Natural killer cell (primary cell): ENCODE data around the gene IFT81. TPM values are rescaled to one million over a fixed set of nuclear protein-coding genes. Genes with fewer than 3 reads are reported as not detected.
A peak's percentile ranks its signal among the peaks of the same experiment; 100 is the strongest.

Source experiments
- ATAC-seq, 3 donors: fragments of 150-1000 bp in 2 of 3; fragments of 200-7000 bp in 1 of 3; cut with Tn5 transposase; 1 replicate in 1 of 3; 2 replicates in 2 of 3; pipeline ENCODE4 v1.10.0; 2021; ENCODE audit warnings: mild to moderate bottlenecking in 2 of 3, moderate library complexity in 2 of 3
- DNase-seq, 2 donors: peaks; one replicate each; pipeline versions ENCODE4 v3.0.0 to v3.0.0-alpha.2; 2013 to 2021; ENCODE audit warnings: mixed read lengths in 1 of 2
- H3K27ac ChIP-seq: one replicate; pipeline ENCODE4 v1.5.1; 2013; ENCODE audit warnings: mild to moderate bottlenecking, low read length
- H3K27me3 ChIP-seq: one replicate; pipeline ENCODE4 v1.6.1; 2013; ENCODE audit warnings: low read length; ENCODE audit not compliant: control insufficient read depth, insufficient read depth
- H3K36me3 ChIP-seq: one replicate; pipeline ENCODE4 v1.6.1; 2013; ENCODE audit warnings: low read length; ENCODE audit not compliant: control insufficient read depth, insufficient read depth
- H3K4me1 ChIP-seq: one replicate; pipeline ENCODE4 v1.6.1; 2013; ENCODE audit warnings: low read length; ENCODE audit not compliant: control insufficient read depth, insufficient read depth
- H3K4me3 ChIP-seq: one replicate; pipeline ENCODE4 v1.5.1; 2013; ENCODE audit warnings: low read length
- H3K9me3 ChIP-seq: one replicate; pipeline ENCODE4 v1.6.1; 2013; ENCODE audit warnings: low read length; ENCODE audit not compliant: control insufficient read depth, insufficient read depth
- H3K27ac Mint-ChIP-seq, 2 donors: one replicate each; pipeline ENCODE4 v1.8.0; 2022; ENCODE audit warnings: mild to moderate bottlenecking in 2 of 2, mixed read lengths in 2 of 2, moderate library complexity in 1 of 2
- H3K27me3 Mint-ChIP-seq, 2 donors: one replicate each; pipeline ENCODE4 v1.8.0; 2022; ENCODE audit warnings: low read depth in 2 of 2, mixed read lengths in 2 of 2
- H3K36me3 Mint-ChIP-seq: one replicate; pipeline ENCODE4 v1.8.0; 2022; ENCODE audit warnings: mixed read lengths
- H3K4me1 Mint-ChIP-seq, 2 donors: one replicate each; pipeline ENCODE4 v1.8.0; 2022; ENCODE audit warnings: mixed read lengths in 2 of 2
- H3K4me3 Mint-ChIP-seq: one replicate; pipeline ENCODE4 v1.8.0; 2022; ENCODE audit warnings: mild to moderate bottlenecking, moderate library complexity, mixed read lengths
- H3K9me3 Mint-ChIP-seq, 2 donors: one replicate each; pipeline ENCODE4 v1.8.0; 2022; ENCODE audit warnings: mixed read lengths in 2 of 2
- WGBS: methylation state at CpG from one replicate; pipeline ENCODE4 v1.1.7; 2013; ENCODE audit warnings: missing lambda C conversion rate; ENCODE audit not compliant: insufficient coverage; 5-methylcytosine and 5-hydroxymethylcytosine counted together
- intact Hi-C: fragments of 100-400 bp; cut with micrococcal nuclease; formaldehyde crosslinking; loops from one replicate; pipeline ENCODE4 v1.14.2; 2022
- total RNA-seq, 4 donors: library from RNA; stranded (reverse); fragments of 120-200 nt in 1 of 4; gene quantifications; one replicate each; pipeline versions ENCODE4 v1.2.3 to v1.2.4, GENCODE V29; 2013 to 2022
- TF ChIP-seq, protein P1 (sequence below): fragments of 200-600 bp; IDR thresholded peaks from one replicate; pipeline ENCODE4 v1.8.0; 2022; ENCODE audit warnings: antibody characterized with exemption

IFT81 gene
- total RNA-seq, 3 donors from 2014 or later (not counting 1 experiment from before 2014, with no cell fraction given), result 0.61 to 1.4 (median 0.80) TPM

DNA sequence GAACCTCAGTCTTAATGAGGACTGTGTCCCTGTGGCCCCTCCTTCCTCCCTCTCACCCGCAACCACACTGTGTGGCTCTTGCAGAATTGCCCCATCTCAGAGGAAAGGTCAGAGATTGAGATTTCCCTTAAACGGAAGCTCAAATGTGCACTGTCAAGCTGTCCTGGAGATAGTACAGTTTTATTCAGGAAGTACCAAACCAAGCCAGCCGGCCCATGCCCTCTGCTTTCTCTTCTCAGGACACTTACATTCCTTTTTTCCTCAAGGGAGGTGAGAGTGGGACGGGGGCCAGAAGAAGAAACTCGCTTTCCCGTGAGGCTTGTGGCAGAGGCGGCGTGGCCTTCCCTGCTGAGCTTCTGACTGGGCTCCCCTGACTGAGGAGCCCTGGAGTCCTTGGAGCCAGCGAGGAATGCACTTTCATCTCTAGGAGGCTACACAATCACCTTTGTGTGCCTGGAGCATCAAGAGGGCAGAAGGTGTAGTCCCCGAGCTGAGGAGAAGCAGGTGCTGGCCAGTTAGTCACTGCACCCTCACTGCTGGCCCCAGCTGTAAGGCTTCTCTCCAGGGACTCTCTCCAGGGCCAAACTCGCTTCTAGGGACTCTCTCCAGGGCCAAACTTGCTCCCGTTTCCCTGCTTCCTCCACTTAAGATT lies 132.7 kb downstream of the IFT81 start:
- ATAC-seq (peak in 2 of 3 donors; percentile 68 to 91), DNase-seq (no peak)
- Mint-ChIP-seq H3K9me3 (no peaks in the 10 kb centered on the region), H3K4me3 (no peak overlapping the region), H3K27ac (peak overlapping the region in 1 of 2 donors; percentile 20), H3K4me1 (peaks cover 0 to 5% of the 10 kb centered on the region in 2 donors), H3K36me3 (no peaks in the 10 kb centered on the region), H3K27me3 (no peaks in the 10 kb centered on the region)
- Histone ChIP-seq H3K36me3 (no peaks in the 10 kb centered on the region), H3K4me1 (peaks cover 7% of the 10 kb centered on the region), H3K4me3 (no peak overlapping the region), H3K9me3 (no peaks in the 10 kb centered on the region), H3K27me3 (no peaks in the 10 kb centered on the region), H3K27ac (no peak overlapping the region)
- TF ChIP-seq, protein P1, sequence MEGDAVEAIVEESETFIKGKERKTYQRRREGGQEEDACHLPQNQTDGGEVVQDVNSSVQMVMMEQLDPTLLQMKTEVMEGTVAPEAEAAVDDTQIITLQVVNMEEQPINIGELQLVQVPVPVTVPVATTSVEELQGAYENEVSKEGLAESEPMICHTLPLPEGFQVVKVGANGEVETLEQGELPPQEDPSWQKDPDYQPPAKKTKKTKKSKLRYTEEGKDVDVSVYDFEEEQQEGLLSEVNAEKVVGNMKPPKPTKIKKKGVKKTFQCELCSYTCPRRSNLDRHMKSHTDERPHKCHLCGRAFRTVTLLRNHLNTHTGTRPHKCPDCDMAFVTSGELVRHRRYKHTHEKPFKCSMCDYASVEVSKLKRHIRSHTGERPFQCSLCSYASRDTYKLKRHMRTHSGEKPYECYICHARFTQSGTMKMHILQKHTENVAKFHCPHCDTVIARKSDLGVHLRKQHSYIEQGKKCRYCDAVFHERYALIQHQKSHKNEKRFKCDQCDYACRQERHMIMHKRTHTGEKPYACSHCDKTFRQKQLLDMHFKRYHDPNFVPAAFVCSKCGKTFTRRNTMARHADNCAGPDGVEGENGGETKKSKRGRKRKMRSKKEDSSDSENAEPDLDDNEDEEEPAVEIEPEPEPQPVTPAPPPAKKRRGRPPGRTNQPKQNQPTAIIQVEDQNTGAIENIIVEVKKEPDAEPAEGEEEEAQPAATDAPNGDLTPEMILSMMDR, result no peak
- 61% methylated on average over 12 of the region's 12 CpGs for WGBS
- intact Hi-C loops, result no loop called here

DNA sequence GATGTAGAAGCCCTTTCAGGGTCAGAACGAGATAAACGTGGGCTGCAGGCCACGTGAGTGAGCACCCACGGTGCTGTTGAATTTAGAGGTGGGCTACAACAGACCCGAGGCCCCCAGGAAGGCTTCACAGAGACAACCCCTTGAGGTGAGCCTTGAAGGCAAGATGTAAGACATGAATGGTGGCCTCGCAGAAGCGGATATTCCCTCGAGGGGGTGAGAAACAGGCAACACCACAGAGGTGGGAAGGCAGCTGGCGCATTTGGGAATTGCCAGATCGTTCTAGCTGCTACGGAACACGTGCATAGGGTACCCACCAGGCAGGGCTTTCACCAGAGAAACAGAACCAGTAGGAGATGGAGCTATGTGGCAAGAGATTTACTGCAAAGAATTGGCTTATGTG lies 134.3 kb downstream of the IFT81 start:
- Mint-ChIP-seq H3K4me1 (peaks cover 0 to 5% of the 10 kb centered on the region in 2 donors), H3K4me3 (no peak overlapping the region), H3K27ac (no peak overlapping the region), H3K27me3 (peaks cover 0 to 4% of the 10 kb centered on the region in 2 donors), H3K9me3 (no peaks in the 10 kb centered on the region), H3K36me3 (no peaks in the 10 kb centered on the region)
- H3K27ac ChIP-seq, result no peak overlapping the region
- no peaks in the 10 kb centered on the region for H3K9me3 ChIP-seq
- ATAC-seq (no peak), DNase-seq (no peak)
- TF ChIP-seq, protein P1, result no peak
- no peaks in the 10 kb centered on the region for H3K27me3 ChIP-seq
- H3K4me3 ChIP-seq, result no peak overlapping the region
- WGBS, result 85% methylated on average over 12 of the region's 12 CpGs
- intact Hi-C loops, result no loop called here
- H3K4me1 ChIP-seq, result peaks cover 7% of the 10 kb centered on the region
- H3K36me3 ChIP-seq, result no peaks in the 10 kb centered on the region

DNA sequence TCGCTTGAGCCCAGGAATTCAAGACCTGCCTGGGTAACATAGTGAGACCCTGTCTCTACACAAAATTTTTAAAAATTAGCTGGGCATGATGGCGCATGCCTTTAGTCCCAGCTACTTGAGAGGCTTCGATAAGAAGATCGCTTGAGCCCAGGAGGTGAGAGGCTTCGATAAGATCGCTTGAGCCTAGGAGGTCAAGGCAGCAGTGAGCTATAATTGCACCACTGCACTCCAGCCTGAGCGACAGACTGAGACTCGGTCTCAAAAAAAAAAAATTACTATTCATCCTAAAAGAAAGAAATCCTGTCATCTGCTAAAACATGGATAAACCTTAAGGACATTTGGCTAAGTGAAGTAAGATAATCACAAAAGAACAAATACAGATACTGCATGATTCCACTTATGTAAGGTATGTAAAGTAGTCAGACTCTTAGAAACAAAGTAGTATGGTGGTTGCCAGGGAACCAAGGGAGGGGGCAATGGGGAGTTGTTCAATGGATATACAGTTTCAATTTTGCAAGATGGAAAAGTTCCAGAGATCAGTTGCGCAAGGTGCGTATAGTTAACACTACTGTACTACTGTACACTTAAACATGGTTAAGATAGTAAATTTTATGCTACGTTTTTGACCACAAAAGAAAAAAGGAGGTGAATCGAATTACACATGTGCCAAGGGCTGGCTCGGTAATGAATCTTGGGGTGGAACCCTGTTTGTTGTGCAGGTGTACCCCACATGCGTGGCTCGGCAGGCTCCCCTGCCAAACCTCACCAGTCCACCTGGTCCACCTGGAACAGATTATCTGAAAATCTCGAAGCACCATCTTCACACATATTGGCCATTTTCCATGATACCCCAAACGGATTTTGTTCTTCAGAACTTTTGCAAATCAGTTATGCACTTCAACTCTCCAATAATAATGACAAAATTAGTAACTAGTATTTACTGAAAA lies 138.6 kb downstream of the IFT81 start:
- Histone ChIP-seq H3K4me3 (no peak overlapping the region), H3K4me1 (no peaks in the 10 kb centered on the region), H3K9me3 (no peaks in the 10 kb centered on the region), H3K27ac (no peak overlapping the region), H3K36me3 (no peaks in the 10 kb centered on the region), H3K27me3 (no peaks in the 10 kb centered on the region)
- peaks cover 2 to 4% of the 10 kb centered on the region in 2 donors for H3K27me3 Mint-ChIP-seq
- no peak overlapping the region for H3K4me3 Mint-ChIP-seq
- intact Hi-C loops, result no loop called here
- H3K27ac Mint-ChIP-seq, result no peak overlapping the region
- no peaks in the 10 kb centered on the region for H3K36me3 Mint-ChIP-seq
- ATAC-seq (no peak), DNase-seq (no peak)
- H3K9me3 Mint-ChIP-seq, result no peaks in the 10 kb centered on the region
- 86% methylated on average over 15 of the region's 17 CpGs for WGBS
- TF ChIP-seq, protein P1, result no peak
- no peaks in the 10 kb centered on the region for H3K4me1 Mint-ChIP-seq
